GF-D8 (cell line): Measurements from ENCODE around the gene CALML5.
A peak's percentile ranks its signal among the peaks of the same experiment; 100 is the strongest.

Experiments used
- DNase-seq: peaks from one replicate; lab custom pipeline; 2025; lab: John Stamatoyannopoulos, UW

Gene CALML5

GRCh38 chr10:5500910-5501309, 1.5 kb upstream of the CALML5 start:
- no peak for DNase-seq

GRCh38 chr10:5500162-5500670, 846 bp upstream of the CALML5 start:
- no peak for DNase-seq

GRCh38 chr10:5498791-5499492, 428 bp downstream of the CALML5 start:
- DNase-seq: no peak

GRCh38 chr10:5497948-5498730, 1.2 kb downstream of the CALML5 start:
- no peak for DNase-seq

- DNase-seq: no peak
Measured at GRCh38 chr10:5497289-5497688, 2.1 kb downstream of the CALML5 start.

GRCh38 chr10:5496261-5497250, 2.8 kb downstream of the CALML5 start:
- no peak for DNase-seq

- no peak for DNase-seq
Measured at GRCh38 chr10:5494611-5495010, 4.8 kb downstream of the CALML5 start.

- no peak for DNase-seq
Measured at GRCh38 chr10:5493691-5494090, 5.7 kb downstream of the CALML5 start.

GRCh38 chr10:5492929-5493576, 6.3 kb downstream of the CALML5 start:
- DNase-seq: no peak

GRCh38 chr10:5492322-5492855, 7.0 kb downstream of the CALML5 start:
- no peak for DNase-seq

GRCh38 chr10:5491477-5491876, 7.9 kb downstream of the CALML5 start:
- DNase-seq: no peak

- DNase-seq: peak; percentile 65
Measured at GRCh38 chr10:5490698-5491464, 8.5 kb downstream of the CALML5 start.

GRCh38 chr10:5490032-5490431, 9.3 kb downstream of the CALML5 start:
- no peak for DNase-seq

- DNase-seq: no peak
Measured at GRCh38 chr10:5488272-5489161, 10.9 kb downstream of the CALML5 start.

- no peak for DNase-seq
Measured at GRCh38 chr10:5486853-5487235, 12.5 kb downstream of the CALML5 start.

GRCh38 chr10:5485948-5486852, 13.2 kb downstream of the CALML5 start:
- DNase-seq: no peak

GRCh38 chr10:5485290-5485689, 14.1 kb downstream of the CALML5 start:
- DNase-seq: no peak

- DNase-seq: no peak
Measured at GRCh38 chr10:5484205-5484604, 15.2 kb downstream of the CALML5 start.
